Activated naive CD8-positive, alpha-beta T cell treated with anti-CD3 and anti-CD28 coated beads, Interleukin-2, amount 50 U/mL, for 16 hours (primary cell): Measurements from ENCODE around the gene TUBA3E.
A peak's percentile ranks its signal among the peaks of the same experiment; 100 is the strongest.
"Not testable (repeated sequence)": the region's sequence is repeated elsewhere in the genome, so short reads cannot be mapped to it uniquely, and the experiment has no call there.

Source experiments
- DNase-seq: peaks from one replicate; pipeline ENCODE4 v3.0.0-alpha.2; 2020; ENCODE audit warnings: low read depth, low spot score

TUBA3E gene

GRCh38 chr2:130191319-130191718, 6.9 kb downstream of the TUBA3E start:
- DNase-seq: not testable (repeated sequence)

GRCh38 chr2:130190237-130190636, 8.0 kb downstream of the TUBA3E start:
- no peak for DNase-seq

GRCh38 chr2:130188958-130189357, 9.3 kb downstream of the TUBA3E start:
- DNase-seq: not testable (repeated sequence)

GRCh38 chr2:130187859-130188792, 10.1 kb downstream of the TUBA3E start:
- DNase-seq: not testable (repeated sequence)

GRCh38 chr2:130187268-130187667, 11.0 kb downstream of the TUBA3E start:
- DNase-seq: no peak

- DNase-seq: no peak
These were observed 11.8 kb downstream of the TUBA3E start for GRCh38 chr2:130186391-130186790.

- DNase-seq: no peak
These were observed 12.3 kb downstream of the TUBA3E start for GRCh38 chr2:130185896-130186295.

- DNase-seq: no peak
These were observed 12.8 kb downstream of the TUBA3E start for GRCh38 chr2:130185436-130185835.

- DNase-seq: no peak
These were observed 14.5 kb downstream of the TUBA3E start for GRCh38 chr2:130183512-130184373.

- DNase-seq: not testable (repeated sequence)
These were observed 15.3 kb downstream of the TUBA3E start for GRCh38 chr2:130182826-130183511.

- peak; percentile 79 for DNase-seq
These were observed 16.2 kb downstream of the TUBA3E start, which contains the start of gene MZT2B for GRCh38 chr2:130181880-130182682. MZT2B (plus strand) TSS chr2:130182262; CDS start chr2:130182283, 21 bp downstream.

GRCh38 chr2:130181325-130181879, 16.8 kb downstream of the TUBA3E start, which contains the start of gene SMPD4:
SMPD4 (minus strand) TSS chr2:130181602; CDS start chr2:130176592, 5,010 bp downstream.
- peak; percentile 95 for DNase-seq

GRCh38 chr2:130180404-130181324, 17.6 kb downstream of the TUBA3E start:
- DNase-seq: not testable (repeated sequence)

GRCh38 chr2:130174866-130175265, 23.4 kb downstream of the TUBA3E start:
- not testable (repeated sequence) for DNase-seq

- no peak for DNase-seq
These were observed 28.3 kb downstream of the TUBA3E start for GRCh38 chr2:130169896-130170295.

GRCh38 chr2:130169163-130169562, 29.1 kb downstream of the TUBA3E start:
- not testable (repeated sequence) for DNase-seq

GRCh38 chr2:130166611-130167010, 31.6 kb downstream of the TUBA3E start:
- DNase-seq: not testable (repeated sequence)

- no peak for DNase-seq
These were observed 32.8 kb downstream of the TUBA3E start for GRCh38 chr2:130165293-130166016.
